Measurements from ENCODE around the gene PANK2.

- TF ChIP-seq, protein P1, sequence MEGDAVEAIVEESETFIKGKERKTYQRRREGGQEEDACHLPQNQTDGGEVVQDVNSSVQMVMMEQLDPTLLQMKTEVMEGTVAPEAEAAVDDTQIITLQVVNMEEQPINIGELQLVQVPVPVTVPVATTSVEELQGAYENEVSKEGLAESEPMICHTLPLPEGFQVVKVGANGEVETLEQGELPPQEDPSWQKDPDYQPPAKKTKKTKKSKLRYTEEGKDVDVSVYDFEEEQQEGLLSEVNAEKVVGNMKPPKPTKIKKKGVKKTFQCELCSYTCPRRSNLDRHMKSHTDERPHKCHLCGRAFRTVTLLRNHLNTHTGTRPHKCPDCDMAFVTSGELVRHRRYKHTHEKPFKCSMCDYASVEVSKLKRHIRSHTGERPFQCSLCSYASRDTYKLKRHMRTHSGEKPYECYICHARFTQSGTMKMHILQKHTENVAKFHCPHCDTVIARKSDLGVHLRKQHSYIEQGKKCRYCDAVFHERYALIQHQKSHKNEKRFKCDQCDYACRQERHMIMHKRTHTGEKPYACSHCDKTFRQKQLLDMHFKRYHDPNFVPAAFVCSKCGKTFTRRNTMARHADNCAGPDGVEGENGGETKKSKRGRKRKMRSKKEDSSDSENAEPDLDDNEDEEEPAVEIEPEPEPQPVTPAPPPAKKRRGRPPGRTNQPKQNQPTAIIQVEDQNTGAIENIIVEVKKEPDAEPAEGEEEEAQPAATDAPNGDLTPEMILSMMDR (IDR thresholded peaks at IDR 0.05; ENCODE audit: low read length) = peak; percentile 32
- TF ChIP-seq EZH2 (IDR thresholded peaks at IDR 0.05; ENCODE audit: borderline replicate concordance, low read length) = no peak
These were observed 35.3 kb downstream of the PANK2 start for GRCh38 chr20:3924304-3925112.
